A673 (cell line): Measurements from ENCODE around the gene RASSF3. TPM values are rescaled to one million over a fixed set of nuclear protein-coding genes. Genes with fewer than 3 reads are reported as not detected.
A peak's percentile ranks its signal among the peaks of the same experiment; 100 is the strongest.

Experiments
- BruUV-seq: library from RNA; stranded (reverse); fragments of 400-500 nt; replicated peaks from 2 replicates; lab custom pipeline; 2021; lab: Mats Ljungman, UMichigan
- CTCF ChIA-PET: fragments of 300-600 bp; sonication (Branson Sonifier 250); formaldehyde crosslinking; loops from one replicate; lab custom pipeline; 2022; ENCODE audit warnings: antibody characterized with exemption; lab: Charles Lee
- POLR2A ChIA-PET: fragments of 300-600 bp; sonication (Branson Sonifier 250); formaldehyde crosslinking; loops from one replicate; lab custom pipeline; 2022; ENCODE audit warnings: antibody characterized with exemption; ENCODE audit not compliant: low non-redundant PET; lab: Charles Lee
- DNase-seq: peaks from one replicate; pipeline ENCODE4 v3.0.0-alpha.2; 2015; ENCODE audit warnings: low spot score
- H3K27ac ChIP-seq: fragments of 200-600 bp; sonication (generic); 2 replicates; pipeline ENCODE4 v1.5.1; 2016; ENCODE audit warnings: mixed run types, low read depth, mild to moderate bottlenecking, mixed read lengths, antibody characterized with exemption, low read length; ENCODE audit not compliant: poor library complexity, severe bottlenecking
- H3K27me3 ChIP-seq: fragments of 200-600 bp; sonication (generic); replicated peaks from 2 replicates; pipeline ENCODE4 v1.6.1; 2017; ENCODE audit warnings: mixed run types, low read depth, mild to moderate bottlenecking, mixed read lengths, antibody characterized with exemption, low read length; ENCODE audit not compliant: insufficient read depth, poor library complexity
- H3K36me3 ChIP-seq: fragments of 200-600 bp; sonication (generic); 2 replicates; pipeline ENCODE4 v1.6.1; 2016; ENCODE audit warnings: mixed run types, mild to moderate bottlenecking, mixed read lengths, antibody characterized with exemption, low read length; ENCODE audit not compliant: insufficient read depth, poor library complexity, severe bottlenecking
- H3K4me1 ChIP-seq: fragments of 200-600 bp; sonication (generic); 2 replicates; pipeline ENCODE4 v1.6.1; 2017; ENCODE audit warnings: mixed run types, mild to moderate bottlenecking, mixed read lengths, antibody characterized with exemption, low read length; ENCODE audit not compliant: insufficient read depth, poor library complexity, severe bottlenecking
- H3K4me3 ChIP-seq: fragments of 200-600 bp; sonication (generic); 2 replicates; pipeline ENCODE4 v1.5.1; 2016; ENCODE audit warnings: low read depth, mixed run types, mild to moderate bottlenecking, mixed read lengths, low read length; ENCODE audit not compliant: poor library complexity, severe bottlenecking
- H3K9me3 ChIP-seq: fragments of 200-600 bp; sonication (generic); 2 replicates; pipeline ENCODE4 v1.6.1; 2016; ENCODE audit warnings: mixed run types, low read depth, mild to moderate bottlenecking, mixed read lengths, antibody characterized with exemption, low read length; ENCODE audit not compliant: poor library complexity, severe bottlenecking
- EZH2 ChIP-seq: fragments of 200-600 bp; sonication (generic); IDR thresholded peaks from 2 replicates; pipeline ENCODE4 v1.6.1; 2017; ENCODE audit warnings: borderline replicate concordance, low read depth, mild to moderate bottlenecking, mixed read lengths, antibody characterized with exemption, low read length; ENCODE audit not compliant: poor library complexity, severe bottlenecking
- intact Hi-C: fragments of 100-400 bp; cut with micrococcal nuclease; formaldehyde crosslinking; loops from one replicate; pipeline ENCODE4 v1.10.0; 2022; ENCODE audit not compliant: unreplicated experiment
- total RNA-seq: library from RNA; stranded (reverse); gene quantifications from 2 replicates; pipeline ENCODE4 v1.2.3, GENCODE V29; 2021
- TF ChIP-seq, protein P1 (sequence below): fragments of 300-800, 200-600 bp; sonication (generic); conservative IDR thresholded peaks from 2 replicates; pipeline ENCODE4 v1.5.1; 2017; ENCODE audit warnings: low read depth, mild to moderate bottlenecking, antibody characterized with exemption, low read length, moderate library complexity, mixed read lengths

Gene RASSF3
- total RNA-seq, 1 experiment from 2014 or later, result 38.2 TPM

DNA sequence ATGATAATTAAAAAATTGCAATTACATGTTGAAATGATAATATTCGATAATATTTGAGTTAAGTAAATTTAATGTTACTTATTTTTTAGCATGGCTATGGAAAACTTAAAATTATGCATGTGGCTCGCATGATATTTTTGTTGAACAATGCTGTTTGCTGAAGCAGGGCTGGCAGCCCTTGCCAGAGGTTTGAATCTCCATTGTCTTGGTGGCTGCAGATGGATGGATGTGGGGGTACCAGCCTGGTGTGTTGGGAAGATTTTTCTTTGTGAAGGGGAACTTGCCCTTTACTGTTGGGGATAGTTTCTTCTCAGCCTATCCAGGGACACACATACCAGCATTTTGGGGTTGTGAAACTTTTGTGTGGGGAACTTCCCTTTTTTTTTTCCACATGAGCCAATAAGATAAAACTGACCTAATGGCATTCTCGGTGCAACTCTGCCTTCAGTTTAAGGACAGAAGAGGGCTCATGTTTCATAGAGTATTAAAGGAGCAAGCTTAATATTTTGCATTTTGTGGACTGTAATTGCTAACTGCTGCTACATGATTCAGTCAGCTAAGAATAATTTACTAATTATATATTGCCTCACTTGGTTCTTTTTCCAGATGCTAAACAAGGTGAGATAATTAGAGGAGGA lies 8.8 kb downstream of the RASSF3 start:
- DNase-seq, result peak; percentile 45
- no peaks in the 10 kb centered on the region for H3K36me3 ChIP-seq
- H3K27ac ChIP-seq, result peak overlapping the region; percentile 53
- no peaks in the 10 kb centered on the region for H3K27me3 ChIP-seq
- peaks cover 38% of the 10 kb centered on the region for H3K4me1 ChIP-seq
- ChIA-PET CTCF (interaction anchor here (0.6 kb wide), 1 partner anchor 79 kb away, joined by 5 read pairs; no protein-coding TSS in a partner anchor), POLR2A (no interaction called here)
- no TSS peak for BruUV-seq
- TF ChIP-seq, protein P1, sequence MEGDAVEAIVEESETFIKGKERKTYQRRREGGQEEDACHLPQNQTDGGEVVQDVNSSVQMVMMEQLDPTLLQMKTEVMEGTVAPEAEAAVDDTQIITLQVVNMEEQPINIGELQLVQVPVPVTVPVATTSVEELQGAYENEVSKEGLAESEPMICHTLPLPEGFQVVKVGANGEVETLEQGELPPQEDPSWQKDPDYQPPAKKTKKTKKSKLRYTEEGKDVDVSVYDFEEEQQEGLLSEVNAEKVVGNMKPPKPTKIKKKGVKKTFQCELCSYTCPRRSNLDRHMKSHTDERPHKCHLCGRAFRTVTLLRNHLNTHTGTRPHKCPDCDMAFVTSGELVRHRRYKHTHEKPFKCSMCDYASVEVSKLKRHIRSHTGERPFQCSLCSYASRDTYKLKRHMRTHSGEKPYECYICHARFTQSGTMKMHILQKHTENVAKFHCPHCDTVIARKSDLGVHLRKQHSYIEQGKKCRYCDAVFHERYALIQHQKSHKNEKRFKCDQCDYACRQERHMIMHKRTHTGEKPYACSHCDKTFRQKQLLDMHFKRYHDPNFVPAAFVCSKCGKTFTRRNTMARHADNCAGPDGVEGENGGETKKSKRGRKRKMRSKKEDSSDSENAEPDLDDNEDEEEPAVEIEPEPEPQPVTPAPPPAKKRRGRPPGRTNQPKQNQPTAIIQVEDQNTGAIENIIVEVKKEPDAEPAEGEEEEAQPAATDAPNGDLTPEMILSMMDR, result no peak
- no peak for TF ChIP-seq EZH2
- intact Hi-C loops, result no loop called here
- H3K9me3 ChIP-seq, result no peaks in the 10 kb centered on the region
- H3K4me3 ChIP-seq, result no peak overlapping the region

DNA sequence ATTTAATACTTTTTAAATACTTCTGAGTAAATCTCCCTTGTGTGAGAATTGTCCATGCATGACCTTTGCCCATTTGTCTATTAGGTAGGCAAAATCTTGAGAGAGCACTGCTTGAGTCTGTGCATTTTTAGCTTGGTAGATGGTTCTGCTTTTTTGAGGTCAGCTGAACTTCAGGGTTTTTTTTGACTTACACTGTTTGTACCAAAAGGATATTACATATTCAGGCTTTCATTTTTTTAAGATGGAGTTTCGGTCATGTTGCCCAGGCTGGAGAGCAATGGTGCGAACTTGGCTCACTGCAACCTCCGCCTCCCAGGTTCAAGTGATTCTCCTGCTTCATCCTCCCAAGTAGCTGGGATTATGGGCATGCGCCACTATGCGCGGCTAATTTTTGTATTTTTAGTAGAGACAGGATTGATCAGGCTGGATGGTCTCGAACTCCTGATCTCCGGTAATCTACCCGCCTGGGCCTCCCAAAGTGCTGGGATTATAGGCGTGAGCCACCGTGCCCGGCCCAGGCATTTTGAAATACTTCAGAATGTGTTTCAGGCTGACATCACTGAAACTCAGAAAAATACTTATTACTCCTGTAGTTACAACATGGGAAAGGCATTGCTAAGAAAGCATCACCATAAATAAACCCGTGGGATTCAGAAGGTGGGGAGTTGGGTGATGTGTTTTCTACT lies 11.1 kb downstream of the RASSF3 start:
- TF ChIP-seq EZH2, result no peak
- TF ChIP-seq, protein P1, result no peak
- BruUV-seq, result no TSS peak
- CTCF ChIA-PET, result no interaction called here
- no peaks in the 10 kb centered on the region for H3K27me3 ChIP-seq
- peaks cover 47% of the 10 kb centered on the region for H3K4me1 ChIP-seq
- H3K36me3 ChIP-seq, result no peaks in the 10 kb centered on the region
- intact Hi-C loops, result no loop called here
- H3K9me3 ChIP-seq, result no peaks in the 10 kb centered on the region
- no peak overlapping the region for H3K4me3 ChIP-seq
- no peak overlapping the region for H3K27ac ChIP-seq
- no peak for DNase-seq
- POLR2A ChIA-PET, result interaction anchor here (0.7 kb wide), 1 partner anchor 78 kb away, joined by 3 read pairs; no protein-coding TSS in a partner anchor

DNA sequence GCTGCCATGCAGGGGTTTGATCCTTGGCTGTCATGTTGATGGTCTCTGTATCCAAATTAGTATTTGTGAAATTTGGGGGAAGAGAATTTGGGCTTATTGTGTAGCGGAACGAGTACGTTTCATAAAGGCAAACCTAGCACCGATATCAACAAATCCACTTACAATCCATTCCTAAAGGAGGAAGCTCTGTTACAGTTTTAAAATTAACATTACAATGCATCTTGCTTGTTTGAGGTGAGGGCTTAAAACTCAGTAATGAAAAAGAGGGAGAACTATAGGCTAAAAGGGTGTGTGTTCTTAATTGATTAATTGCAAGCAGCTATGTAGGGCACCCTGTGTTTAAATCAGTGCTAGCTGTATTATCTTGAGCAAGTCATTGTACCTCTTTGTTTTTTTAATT lies 13.7 kb downstream of the RASSF3 start:
- H3K4me3 ChIP-seq, result no peak overlapping the region
- H3K36me3 ChIP-seq, result no peaks in the 10 kb centered on the region
- no peak for TF ChIP-seq EZH2
- TF ChIP-seq, protein P1, result no peak
- CTCF ChIA-PET, result no interaction called here
- H3K27me3 ChIP-seq, result no peaks in the 10 kb centered on the region
- BruUV-seq, result no TSS peak
- POLR2A ChIA-PET, result no interaction called here
- no peaks in the 10 kb centered on the region for H3K9me3 ChIP-seq
- intact Hi-C loops, result no loop called here
- no peak overlapping the region for H3K27ac ChIP-seq
- DNase-seq, result no peak
- peaks cover 50% of the 10 kb centered on the region for H3K4me1 ChIP-seq
